IMR-90 (cell line): Measurements from ENCODE around the gene TEKT5. TPM values are rescaled to one million over a fixed set of nuclear protein-coding genes. Genes with fewer than 3 reads are reported as not detected.

ENCODE experiments used
- ATAC-seq: fragments of 200-7000 bp; cut with Tn5 transposase; 2 replicates; pipeline ENCODE4 v1.9.1; 2020; ENCODE audit warnings: low read depth, mild to moderate bottlenecking, moderate library complexity
- BruUV-seq: library from RNA; stranded (reverse); fragments of 400-500 nt; replicated peaks from 2 replicates; lab custom pipeline; 2021; lab: Mats Ljungman, UMichigan
- CTCF ChIA-PET: fragments of 300-600 bp; formaldehyde crosslinking; extraction: SDS; loops from one replicate; lab custom pipeline; 2021; ENCODE audit warnings: antibody characterized with exemption; lab: Yijun Ruan, JAX
- POLR2A ChIA-PET: fragments of 300-600 bp; sonication (Branson Sonifier 250); formaldehyde crosslinking; loops from one replicate; lab custom pipeline; 2022; ENCODE audit warnings: antibody characterized with exemption; ENCODE audit not compliant: unreplicated experiment; lab: Charles Lee
- DNase-seq: peaks from one replicate; pipeline ENCODE4 v3.0.0; 2013
- H2AFZ ChIP-seq: replicated peaks from 2 replicates; pipeline ENCODE3; 2013; ENCODE audit warnings: low read length, mild to moderate bottlenecking; ENCODE audit not compliant: poor library complexity
- H2AK5ac ChIP-seq: 2 replicates; pipeline ENCODE4 v1.6.1; 2013; ENCODE audit warnings: low read depth, low read length, inconsistent platforms
- H2AK9ac ChIP-seq: replicated peaks from 2 replicates; pipeline ENCODE3; 2013; ENCODE audit warnings: mild to moderate bottlenecking, low read depth, low read length, moderate library complexity; ENCODE audit not compliant: poor library complexity
- H2BK120ac ChIP-seq: 2 replicates; pipeline ENCODE4 v1.6.1; 2013; ENCODE audit warnings: low read depth, low read length, inconsistent platforms
- H2BK15ac ChIP-seq: 3 replicates; pipeline ENCODE4 v1.6.1; 2013; ENCODE audit warnings: low read depth, low read length, inconsistent platforms
- H2BK20ac ChIP-seq: 2 replicates; pipeline ENCODE4 v1.6.1; 2013; ENCODE audit warnings: low read depth, mild to moderate bottlenecking, inconsistent platforms, low read length, moderate library complexity
- H2BK5ac ChIP-seq: 2 replicates; pipeline ENCODE4 v1.6.1; 2013; ENCODE audit warnings: mild to moderate bottlenecking, low read depth, low read length, inconsistent platforms; ENCODE audit not compliant: poor library complexity, severe bottlenecking
- H3K14ac ChIP-seq: replicated peaks from 2 replicates; pipeline ENCODE4 v1.6.1; 2013; ENCODE audit warnings: low read depth, low read length, inconsistent platforms
- H3K18ac ChIP-seq: 2 replicates; pipeline ENCODE4 v1.6.1; 2013; ENCODE audit warnings: low read depth, low read length, control low read depth
- H3K23ac ChIP-seq: 2 replicates; pipeline ENCODE4 v1.6.1; 2013; ENCODE audit warnings: low read depth, low read length, inconsistent platforms
- H3K27ac ChIP-seq: 2 replicates; pipeline ENCODE4 v1.5.1; 2013; ENCODE audit warnings: mild to moderate bottlenecking, control low read depth, low read length; ENCODE audit not compliant: insufficient read depth
- H3K27me3 ChIP-seq: 2 replicates; pipeline ENCODE4 v1.6.1; 2013; ENCODE audit warnings: low read length; ENCODE audit not compliant: control insufficient read depth, insufficient read depth
- H3K36me3 ChIP-seq: 2 replicates; pipeline ENCODE4 v1.6.1; 2013; ENCODE audit warnings: low read length, mixed read lengths; ENCODE audit not compliant: control insufficient read depth, insufficient read depth
- H3K4ac ChIP-seq: 2 replicates; pipeline ENCODE4 v1.6.1; 2013; ENCODE audit warnings: low read depth, low read length, inconsistent platforms
- H3K4me1 ChIP-seq: 2 replicates; pipeline ENCODE4 v1.6.1; 2013; ENCODE audit warnings: low read length, mixed read lengths; ENCODE audit not compliant: control insufficient read depth, insufficient read depth
- H3K4me2 ChIP-seq: 2 replicates; pipeline ENCODE4 v1.6.1; 2013; ENCODE audit warnings: low read depth, mild to moderate bottlenecking, control low read depth, low read length, moderate library complexity
- H3K4me3 ChIP-seq: 2 replicates; pipeline ENCODE4 v1.5.1; 2013; ENCODE audit warnings: low read depth, mild to moderate bottlenecking, control low read depth, low read length, moderate library complexity; ENCODE audit not compliant: insufficient read depth
- H3K56ac ChIP-seq: 2 replicates; pipeline ENCODE4 v1.6.1; 2013; ENCODE audit warnings: low read length, inconsistent platforms; ENCODE audit not compliant: insufficient read depth; ENCODE audit errors: extremely low read depth
- H3K79me1 ChIP-seq, 2 experiments: 2 replicates each; pipeline ENCODE4 v1.6.1; 2013; ENCODE audit warnings: low read length in 2 of 2, inconsistent platforms in 1 of 2, low read depth in 1 of 2
- H3K9ac ChIP-seq: 2 replicates; pipeline ENCODE4 v1.6.1; 2013; ENCODE audit warnings: low read depth, low read length, control low read depth
- H3K9me1 ChIP-seq: 2 replicates; pipeline ENCODE4 v1.6.1; 2013; ENCODE audit warnings: low read length, inconsistent platforms; ENCODE audit not compliant: insufficient read depth
- H3K9me3 ChIP-seq: 2 replicates; pipeline ENCODE4 v1.6.1; 2013; ENCODE audit warnings: low read length; ENCODE audit not compliant: control insufficient read depth, insufficient read depth
- H4K20me1 ChIP-seq: 2 replicates; pipeline ENCODE4 v1.6.1; 2013; ENCODE audit warnings: low read length, inconsistent platforms; ENCODE audit not compliant: insufficient read depth
- H4K5ac ChIP-seq: 2 replicates; pipeline ENCODE4 v1.6.1; 2013; ENCODE audit warnings: mild to moderate bottlenecking, low read depth, low read length, control low read depth
- H4K8ac ChIP-seq, 2 experiments: 2 replicates each; pipeline ENCODE4 v1.6.1; 2013; ENCODE audit warnings: low read depth in 2 of 2, low read length in 2 of 2, control low read depth in 1 of 2, inconsistent platforms in 1 of 2
- H4K91ac ChIP-seq: 2 replicates; pipeline ENCODE4 v1.6.1; 2013; ENCODE audit warnings: low read depth, low read length, inconsistent platforms; ENCODE audit not compliant: insufficient read depth
- CEBPB ChIP-seq: IDR thresholded peaks from 2 replicates; pipeline ENCODE4 v1.6.1; 2012; ENCODE audit warnings: low read depth, low read length, improper control_type of control experiment
- CTCF ChIP-seq: conservative IDR thresholded peaks from 2 replicates; pipeline ENCODE4 v1.5.1; 2012; ENCODE audit warnings: mild to moderate bottlenecking, low read depth, low read length, improper control_type of control experiment
- MAFK ChIP-seq: IDR thresholded peaks from 2 replicates; pipeline ENCODE4 v1.6.1; 2012; ENCODE audit warnings: low read depth, low read length, improper control_type of control experiment
- POLR2A ChIP-seq: IDR thresholded peaks from 2 replicates; pipeline ENCODE4 v1.6.1; 2012; ENCODE audit warnings: mild to moderate bottlenecking, low read depth, low read length
- RCOR1 ChIP-seq: IDR thresholded peaks from 2 replicates; pipeline ENCODE4 v1.6.1; 2012; ENCODE audit warnings: mild to moderate bottlenecking, low read length, improper control_type of control experiment; ENCODE audit not compliant: insufficient replicate concordance
- WGBS, 2 experiments: methylation state at CpG; one replicate each; pipeline versions ENCODE4 v1.1.5 to v1.1.7; 2013; ENCODE audit warnings: missing lambda C conversion rate in 2 of 2; ENCODE audit not compliant: insufficient read length in 1 of 2; ENCODE audit errors: extremely low coverage in 2 of 2; 5-methylcytosine and 5-hydroxymethylcytosine counted together
- dilution Hi-C: fragments of 300-500 bp; cut with HindIII; formaldehyde crosslinking; loops from one replicate; pipeline ENCODE4 v1.14.3; 2018; ENCODE audit warnings: low sequenced_read_pairs; ENCODE audit not compliant: unreplicated experiment
- in situ Hi-C: fragments of 300-500 bp; cut with MboI; formaldehyde crosslinking; loops from 3 replicates; pipeline ENCODE4 v1.14.3; 2019; ENCODE audit warnings: low sequenced_read_pairs, inconsistent platforms, mixed read lengths
- intact Hi-C: fragments of 100-400 bp; cut with micrococcal nuclease; formaldehyde crosslinking; loops from 2 replicates; pipeline ENCODE4 v1.10.0; 2022
- polyA plus RNA-seq, 3 experiments: library from polyadenylated mRNA; depleted of rRNA; stranded (reverse); fragments of >200 nt; gene quantifications; 2 replicates each; pipeline ENCODE4 v1.2.3, GENCODE V29; 2012; ENCODE audit warnings: low replicate concordance in 1 of 3
- total RNA-seq: library from RNA; depleted of rRNA; stranded (reverse); fragments of >200 nt; gene quantifications from 2 replicates; pipeline ENCODE4 v1.2.3, GENCODE V29; 2012

Gene TEKT5
- total and polyA plus RNA-seq, 2 of the 4 experiments (the other 2 are of a cell fraction), result 0.17 TPM; not detected in 1

GRCh38 chr16:10688726-10689125 lies 6.0 kb downstream of the TEKT5 start:
- no TSS peak for BruUV-seq
- no peak for ATAC-seq
- H3K18ac ChIP-seq, result no peak overlapping the region
- no peaks in the 10 kb centered on the region for H3K79me1 ChIP-seq
- H4K5ac ChIP-seq, result no peak overlapping the region
- no peak overlapping the region for H2BK120ac ChIP-seq
- no peak overlapping the region for H2BK15ac ChIP-seq
- no peak overlapping the region for H3K23ac ChIP-seq
- ChIA-PET POLR2A (no interaction called here), CTCF (interaction anchor here (0.6 kb wide), 1 partner anchor 160 kb away, joined by 4 read pairs; no protein-coding TSS in a partner anchor)
- no peak overlapping the region for H2BK5ac ChIP-seq
- H3K36me3 ChIP-seq, result no peaks in the 10 kb centered on the region
- H3K4ac ChIP-seq, result no peak overlapping the region
- no peak overlapping the region for H4K8ac ChIP-seq
- no peak overlapping the region for H2BK20ac ChIP-seq
- no peak overlapping the region for H2AFZ ChIP-seq
- H3K9ac ChIP-seq, result no peak overlapping the region
- dilution Hi-C loops, result no loop called here
- no peak overlapping the region for H3K14ac ChIP-seq
- no peaks in the 10 kb centered on the region for H4K20me1 ChIP-seq
- H3K27ac ChIP-seq, result no peak overlapping the region
- no peak overlapping the region for H3K4me2 ChIP-seq
- no peaks in the 10 kb centered on the region for H3K4me1 ChIP-seq
- intact Hi-C loops, result no loop called here
- H3K9me3 ChIP-seq, result no peaks in the 10 kb centered on the region
- no peaks in the 10 kb centered on the region for H3K9me1 ChIP-seq
- peaks cover 1% of the 10 kb centered on the region; the same call in 1 of the 2 replicates for H3K27me3 ChIP-seq
- no peak overlapping the region for H2AK9ac ChIP-seq
- no peak overlapping the region for H4K91ac ChIP-seq
- no peak for TF ChIP-seq CTCF
- no peak for TF ChIP-seq POLR2A
- TF ChIP-seq RCOR1, result no peak
- TF ChIP-seq CEBPB, result no peak
- no peak for TF ChIP-seq MAFK
- in situ Hi-C loops, result no loop called here
- H3K4me3 ChIP-seq, result no peak overlapping the region
- no peak for DNase-seq
- H2AK5ac ChIP-seq, result no peak overlapping the region
- WGBS, 2 experiments, result no CpG with 5 or more reads among the region's 5 CpGs
- H3K56ac ChIP-seq, result no peak overlapping the region
